SH-SY5Y (cell line): ENCODE results near the gene MEI1.

Source experiments
- GATA2 ChIP-seq: IDR thresholded peaks from 2 replicates; pipeline ENCODE4 v1.6.1; 2011; ENCODE audit warnings: mild to moderate bottlenecking, low read depth, low read length
- GATA3 ChIP-seq: IDR thresholded peaks from 2 replicates; pipeline ENCODE4 v1.6.1; 2011; ENCODE audit warnings: low read depth, mild to moderate bottlenecking, low read length, moderate library complexity

Gene MEI1

GRCh38 chr22:41825376-41825775 is 126.1 kb downstream of the MEI1 start:
- TF ChIP-seq GATA2 (no peak), GATA3 (no peak)

DNA sequence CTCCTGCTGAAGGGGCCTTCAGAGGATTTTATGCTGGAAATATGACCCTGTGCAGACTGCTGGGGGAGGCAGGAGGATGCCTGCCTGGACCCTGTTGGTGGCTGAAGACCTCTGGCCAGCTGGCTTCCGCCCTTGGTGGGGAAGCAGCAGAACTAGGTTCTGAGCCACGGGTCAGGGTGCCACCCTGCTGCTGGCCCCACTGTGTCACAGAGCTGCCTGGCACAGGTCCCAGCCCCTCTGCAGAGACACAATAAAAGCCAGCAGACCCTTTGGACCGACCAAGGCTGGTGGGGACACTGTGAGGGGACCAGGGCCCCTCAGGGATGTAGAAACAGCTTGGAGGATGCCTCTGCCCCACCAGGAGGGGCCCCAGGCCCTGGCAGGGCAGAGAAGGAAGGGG is 126.7 kb downstream of the MEI1 start:
- TF ChIP-seq GATA3 (no peak), GATA2 (no peak)

- no peak for TF ChIP-seq GATA3
- no peak for TF ChIP-seq GATA2
These were observed 127.4 kb downstream of the MEI1 start for GRCh38 chr22:41826430-41827383.

DNA sequence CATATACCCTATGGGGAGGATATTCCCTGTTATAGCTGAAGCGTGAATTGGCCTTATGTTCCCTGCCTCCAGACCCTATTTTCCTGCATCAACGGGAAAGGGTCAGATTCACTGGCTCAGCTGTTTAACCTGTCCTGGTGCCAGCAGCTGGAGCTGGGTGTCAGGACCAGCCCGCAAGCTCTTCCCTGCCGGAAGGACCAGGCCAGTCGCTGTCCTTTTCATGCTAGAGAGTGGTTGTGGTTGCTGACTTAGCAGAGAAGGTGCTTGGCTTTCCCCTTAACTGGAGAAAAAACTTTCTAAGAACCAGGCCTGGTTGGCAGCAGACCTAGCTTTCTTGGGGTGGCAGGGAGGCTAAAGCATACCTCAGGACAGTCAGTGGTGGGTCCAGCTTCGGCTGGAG is 128.4 kb downstream of the MEI1 start:
- TF ChIP-seq GATA2 (no peak), GATA3 (no peak)

DNA sequence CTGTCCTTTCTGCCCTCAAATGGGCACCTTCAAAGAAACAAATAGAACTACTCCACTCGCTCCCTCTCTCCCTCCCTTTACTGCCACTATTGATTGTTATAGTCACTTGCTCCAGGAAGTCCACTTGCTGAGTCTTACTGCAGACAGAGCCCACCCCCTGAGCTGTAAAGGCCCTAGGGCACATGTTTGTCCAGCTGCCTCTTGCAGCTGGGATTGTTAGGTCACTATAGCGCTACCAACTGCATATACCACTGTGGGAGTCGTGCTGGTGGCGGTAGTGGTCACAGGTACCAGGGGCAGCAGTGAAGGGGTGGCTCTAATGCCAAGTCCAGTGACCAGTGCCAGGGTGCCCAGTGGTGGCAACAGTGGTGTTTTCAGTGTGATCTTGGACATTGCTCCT is 129.2 kb downstream of the MEI1 start:
- no peak for TF ChIP-seq GATA3
- TF ChIP-seq GATA2: no peak

- no peak for TF ChIP-seq GATA2
- TF ChIP-seq GATA3: no peak
These were observed 130.9 kb downstream of the MEI1 start for GRCh38 chr22:41830174-41830573.

GRCh38 chr22:41831383-41831782 is 132.1 kb downstream of the MEI1 start:
- TF ChIP-seq GATA3: no peak
- TF ChIP-seq GATA2: no peak

DNA sequence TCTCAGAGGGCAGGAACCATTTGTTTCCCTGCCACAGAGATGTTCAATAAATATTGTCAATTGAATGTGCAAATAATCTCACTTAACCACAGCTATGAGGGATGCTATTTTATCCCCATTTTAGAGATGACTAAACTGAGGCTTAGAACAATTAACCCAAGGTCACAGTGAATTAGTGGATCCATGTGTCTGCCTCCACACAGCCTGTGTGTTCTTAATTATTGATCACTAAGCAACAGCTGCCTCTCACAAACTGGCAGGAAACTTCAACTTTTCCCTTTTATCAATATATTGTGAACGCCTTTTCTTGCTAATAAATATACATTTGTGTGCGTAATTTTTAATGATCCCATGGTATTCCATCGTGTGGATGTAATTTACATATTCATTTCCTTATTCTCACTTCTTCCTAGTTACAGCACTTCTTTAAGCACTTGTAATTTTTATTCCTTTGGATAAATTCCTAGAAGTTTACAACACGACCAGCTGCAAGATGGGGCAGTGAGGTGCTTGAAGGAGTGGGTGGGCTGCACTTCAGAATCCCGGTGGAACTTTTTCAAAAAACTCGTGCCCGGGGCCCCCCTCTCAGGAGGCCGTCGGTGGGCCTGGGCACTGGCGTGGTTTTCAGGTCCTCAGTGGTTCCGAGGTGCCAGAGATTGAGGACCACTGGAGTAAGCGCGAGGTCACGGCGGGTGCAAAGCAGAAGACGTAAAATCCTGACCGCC is 132.7 kb downstream of the MEI1 start:
- no peak for TF ChIP-seq GATA2
- no peak for TF ChIP-seq GATA3

DNA sequence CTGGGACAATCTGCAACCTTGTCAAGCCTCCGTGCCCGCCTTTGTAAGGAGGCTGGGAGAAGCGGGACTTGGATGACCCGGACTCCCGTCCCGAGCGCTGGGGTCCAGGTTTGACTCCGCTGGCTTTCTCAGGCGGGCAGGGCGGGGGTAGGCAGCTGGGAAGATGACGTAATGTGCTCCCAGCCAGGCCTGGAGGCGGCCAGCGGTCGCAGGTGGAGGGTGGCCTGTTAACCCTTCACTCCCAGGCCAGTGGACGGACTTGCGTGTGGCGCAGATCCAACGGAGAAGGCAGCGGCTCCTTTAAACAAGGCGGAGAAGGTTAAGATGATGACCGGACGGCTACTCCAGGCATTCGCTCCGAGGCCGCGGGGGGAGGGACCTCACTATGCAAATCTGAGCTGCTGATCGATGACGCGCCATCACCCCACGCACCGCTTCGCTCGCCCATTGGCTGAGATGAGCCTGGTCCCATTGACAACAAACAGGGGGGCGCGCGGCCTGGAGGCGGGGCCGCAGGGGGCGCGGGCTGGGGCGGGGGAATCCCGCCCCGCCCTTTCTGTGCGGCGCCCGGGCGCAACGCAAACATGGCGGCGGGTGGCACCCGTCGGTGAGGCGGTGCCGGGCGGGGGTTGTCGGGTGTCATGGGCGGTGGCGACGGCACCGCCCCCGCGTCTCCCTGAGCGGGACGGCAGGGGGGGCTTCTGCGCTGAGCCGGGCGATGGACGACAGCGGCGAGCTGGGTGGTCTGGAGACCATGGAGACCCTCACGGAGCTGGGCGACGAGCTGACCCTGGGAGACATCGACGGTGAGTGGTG is 133.5 kb downstream of the MEI1 start, which contains the start of gene SREBF2:
TSS of gene SREBF2 (plus strand) at position 553 of the 816 bp plus-strand sequence. CDS start at position 719, 166 bp downstream.
- TF ChIP-seq GATA3: no peak
- TF ChIP-seq GATA2: no peak

DNA sequence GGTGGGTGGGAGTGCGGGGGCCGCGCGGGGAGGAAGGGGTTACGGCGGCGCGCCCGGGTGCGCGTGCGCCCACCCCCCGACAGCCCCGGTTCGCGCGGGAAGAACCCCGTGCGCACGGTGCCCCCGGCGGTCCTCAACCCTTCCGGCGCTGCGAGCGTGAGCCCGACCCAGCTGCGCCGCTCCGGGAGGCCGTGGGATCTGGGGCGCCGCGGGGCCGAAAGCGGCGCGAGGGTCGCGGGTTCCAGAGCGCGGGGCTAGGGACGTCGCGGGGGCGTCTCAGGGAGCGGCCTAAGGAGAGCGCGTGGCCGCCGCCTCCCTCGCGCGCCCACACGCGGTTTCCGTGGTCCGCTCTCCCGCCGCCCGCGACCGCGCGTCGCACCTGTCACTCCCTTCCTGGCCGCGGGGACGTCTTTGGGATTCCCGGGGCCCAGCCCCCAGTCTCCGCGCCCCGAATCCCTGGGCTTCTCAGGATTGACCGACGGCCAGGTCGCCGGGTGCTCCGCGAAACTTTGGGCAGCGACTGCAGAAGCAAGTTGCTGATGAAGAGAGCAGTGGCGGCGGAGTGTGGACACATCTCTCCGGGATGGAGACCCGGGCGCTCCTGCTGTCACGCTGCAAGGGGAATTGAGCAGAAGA is 134.2 kb downstream of the MEI1 start:
- TF ChIP-seq GATA2: no peak
- no peak for TF ChIP-seq GATA3

DNA sequence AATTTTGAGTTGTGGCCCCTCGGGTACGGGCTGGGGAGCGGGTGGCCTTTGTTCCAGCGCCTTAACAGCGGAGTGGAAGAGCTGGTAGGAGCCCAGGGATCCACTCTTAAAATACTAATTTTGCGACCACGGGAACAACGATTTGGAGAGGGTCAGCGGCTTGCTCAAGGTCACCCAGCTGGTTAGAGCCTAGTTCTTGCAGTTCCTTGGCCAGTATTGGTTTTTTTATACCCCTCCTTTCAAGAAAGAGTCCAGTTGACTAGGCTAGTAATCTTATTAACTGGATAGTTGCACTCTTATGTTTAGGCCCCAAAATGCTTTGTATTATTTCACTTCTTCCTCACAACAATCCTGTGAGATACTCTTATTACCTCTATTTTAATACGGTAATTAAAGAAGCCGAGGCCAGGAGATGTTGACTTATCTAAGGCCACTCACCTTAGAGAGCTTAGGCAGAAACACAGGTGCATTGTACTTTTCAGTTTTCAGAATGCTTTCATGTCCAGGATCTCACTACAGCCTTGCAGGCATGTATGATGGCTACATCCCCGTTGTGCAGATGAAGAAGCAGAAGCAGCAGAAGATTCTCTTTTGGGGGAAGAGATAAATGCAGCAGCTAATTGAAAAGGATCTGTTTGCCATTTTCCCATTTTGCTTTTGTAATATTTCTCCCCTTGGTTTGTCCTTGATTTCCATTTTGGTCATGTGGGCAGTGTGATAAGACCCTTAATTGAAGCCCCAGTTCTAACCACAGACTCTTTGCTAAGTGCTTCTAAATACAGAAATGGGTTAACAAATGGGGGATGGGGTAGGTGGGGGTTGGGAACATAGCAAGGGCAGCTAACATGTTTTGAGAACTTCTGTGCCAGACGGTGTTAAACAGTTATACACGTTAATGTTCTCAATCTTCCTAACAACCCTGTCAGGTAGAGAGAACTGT is 135.0 kb downstream of the MEI1 start:
- TF ChIP-seq GATA2 (no peak), GATA3 (no peak)

GRCh38 chr22:41836551-41836950 is 137.2 kb downstream of the MEI1 start:
- TF ChIP-seq GATA2 (no peak), GATA3 (no peak)
